GOT3 (cell line): ENCODE results near the gene RABL2B.

ENCODE experiments used
- DNase-seq: peaks from one replicate; lab custom pipeline; 2025; ENCODE audit warnings: mixed read lengths; lab: John Stamatoyannopoulos, UW

Gene RABL2B

GRCh38 chr22:50722048-50722701, 61.3 kb downstream of the RABL2B start:
- no peak for DNase-seq

DNA sequence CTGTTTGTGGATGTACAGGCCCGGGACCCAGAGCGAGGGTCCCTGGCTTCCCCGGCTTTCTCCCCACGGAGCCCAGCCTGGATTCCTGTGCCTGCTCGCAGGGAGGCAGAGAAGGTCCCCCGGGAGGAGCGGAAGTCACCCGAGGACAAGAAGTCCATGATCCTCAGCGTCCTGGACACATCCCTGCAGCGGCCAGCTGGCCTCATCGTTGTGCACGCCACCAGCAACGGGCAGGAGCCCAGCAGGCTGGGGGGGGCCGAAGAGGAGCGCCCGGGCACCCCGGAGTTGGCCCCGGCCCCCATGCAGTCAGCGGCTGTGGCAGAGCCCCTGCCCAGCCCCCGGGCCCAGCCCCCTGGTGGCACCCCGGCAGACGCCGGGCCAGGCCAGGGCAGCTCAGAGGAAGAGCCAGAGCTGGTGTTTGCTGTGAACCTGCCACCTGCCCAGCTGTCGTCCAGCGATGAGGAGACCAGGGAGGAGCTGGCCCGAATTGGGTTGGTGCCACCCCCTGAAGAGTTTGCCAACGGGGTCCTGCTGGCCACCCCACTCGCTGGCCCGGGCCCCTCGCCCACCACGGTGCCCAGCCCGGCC, 62.1 kb downstream of the RABL2B start:
- no peak for DNase-seq

DNA sequence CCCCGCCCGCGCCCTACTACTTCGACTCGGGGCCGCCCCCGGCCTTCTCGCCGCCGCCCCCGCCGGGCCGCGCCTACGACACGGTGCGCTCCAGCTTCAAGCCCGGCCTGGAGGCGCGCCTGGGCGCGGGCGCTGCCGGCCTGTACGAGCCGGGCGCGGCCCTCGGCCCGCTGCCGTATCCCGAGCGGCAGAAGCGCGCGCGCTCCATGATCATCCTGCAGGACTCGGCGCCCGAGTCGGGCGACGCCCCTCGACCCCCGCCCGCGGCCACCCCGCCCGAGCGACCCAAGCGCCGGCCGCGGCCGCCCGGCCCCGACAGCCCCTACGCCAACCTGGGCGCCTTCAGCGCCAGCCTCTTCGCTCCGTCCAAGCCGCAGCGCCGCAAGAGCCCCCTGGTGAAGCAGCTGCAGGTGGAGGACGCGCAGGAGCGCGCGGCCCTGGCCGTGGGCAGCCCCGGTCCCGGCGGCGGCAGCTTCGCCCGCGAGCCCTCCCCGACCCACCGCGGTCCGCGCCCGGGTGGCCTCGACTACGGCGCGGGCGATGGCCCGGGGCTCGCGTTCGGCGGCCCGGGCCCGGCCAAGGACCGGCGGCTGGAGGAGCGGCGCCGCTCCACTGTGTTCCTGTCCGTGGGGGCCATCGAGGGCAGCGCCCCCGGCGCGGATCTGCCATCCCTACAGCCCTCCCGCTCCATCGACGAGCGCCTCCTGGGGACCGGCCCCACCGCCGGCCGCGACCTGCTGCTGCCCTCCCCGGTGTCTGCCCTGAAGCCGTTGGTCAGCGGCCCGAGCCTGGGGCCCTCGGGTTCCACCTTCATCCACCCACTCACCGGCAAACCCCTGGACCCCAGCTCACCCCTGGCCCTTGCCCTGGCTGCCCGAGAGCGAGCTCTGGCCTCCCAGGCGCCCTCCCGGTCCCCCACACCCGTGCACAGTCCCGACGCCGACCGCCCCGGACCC, 62.9 kb downstream of the RABL2B start:
- no peak for DNase-seq

- no peak for DNase-seq
Measured at GRCh38 chr22:50719814-50720300, 63.6 kb downstream of the RABL2B start.

- no peak for DNase-seq
Measured at GRCh38 chr22:50718352-50718709, 65.1 kb downstream of the RABL2B start.

DNA sequence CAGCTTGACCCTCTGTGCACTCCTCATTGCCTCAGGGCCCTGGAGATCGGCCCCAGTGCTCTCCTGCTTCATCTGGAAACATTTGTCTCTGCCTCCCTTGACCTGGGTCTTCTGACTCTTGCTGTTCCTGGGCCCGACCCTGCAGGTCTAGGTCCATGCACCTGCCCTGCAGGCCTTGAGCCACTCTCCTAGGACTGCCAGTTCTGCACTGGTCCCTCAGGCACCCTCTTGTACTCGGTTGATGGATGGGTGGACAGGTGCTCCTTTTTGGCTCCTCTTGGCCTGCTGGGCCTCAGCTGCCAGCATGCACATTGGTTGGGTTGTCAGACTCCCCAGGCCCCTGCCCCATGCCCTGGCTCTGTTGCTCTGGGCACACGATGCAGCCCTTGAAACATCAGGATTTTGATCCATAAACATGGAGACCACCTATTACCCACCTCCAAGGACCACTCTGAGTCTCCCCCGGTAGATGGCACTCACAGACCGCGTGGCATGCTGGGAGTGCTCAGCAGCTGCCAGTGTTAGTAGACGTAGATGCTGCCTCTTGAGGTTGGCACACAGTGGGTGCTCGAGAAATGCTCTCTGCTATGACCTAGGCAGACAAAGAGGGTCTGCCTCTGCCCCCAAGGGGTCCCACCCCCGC, 65.6 kb downstream of the RABL2B start:
- no peak for DNase-seq
